IMR-90 (cell line): Measurements from ENCODE around the gene PLXDC2. TPM values are rescaled to one million over a fixed set of nuclear protein-coding genes. Genes with fewer than 3 reads are reported as not detected.

ENCODE experiments used
- ATAC-seq: fragments of 200-7000 bp; cut with Tn5 transposase; 2 replicates; pipeline ENCODE4 v1.9.1; 2020; ENCODE audit warnings: low read depth, mild to moderate bottlenecking, moderate library complexity
- BruUV-seq: library from RNA; stranded (reverse); fragments of 400-500 nt; replicated peaks from 2 replicates; lab custom pipeline; 2021; lab: Mats Ljungman, UMichigan
- CTCF ChIA-PET: fragments of 300-600 bp; formaldehyde crosslinking; extraction: SDS; loops from one replicate; lab custom pipeline; 2021; ENCODE audit warnings: antibody characterized with exemption; lab: Yijun Ruan, JAX
- POLR2A ChIA-PET: fragments of 300-600 bp; sonication (Branson Sonifier 250); formaldehyde crosslinking; loops from one replicate; lab custom pipeline; 2022; ENCODE audit warnings: antibody characterized with exemption; ENCODE audit not compliant: unreplicated experiment; lab: Charles Lee
- DNase-seq: peaks from one replicate; pipeline ENCODE4 v3.0.0; 2013
- H2AFZ ChIP-seq: replicated peaks from 2 replicates; pipeline ENCODE3; 2013; ENCODE audit warnings: low read length, mild to moderate bottlenecking; ENCODE audit not compliant: poor library complexity
- H2AK5ac ChIP-seq: 2 replicates; pipeline ENCODE4 v1.6.1; 2013; ENCODE audit warnings: low read depth, low read length, inconsistent platforms
- H2AK9ac ChIP-seq: replicated peaks from 2 replicates; pipeline ENCODE3; 2013; ENCODE audit warnings: mild to moderate bottlenecking, low read depth, low read length, moderate library complexity; ENCODE audit not compliant: poor library complexity
- H2BK120ac ChIP-seq: 2 replicates; pipeline ENCODE4 v1.6.1; 2013; ENCODE audit warnings: low read depth, low read length, inconsistent platforms
- H2BK15ac ChIP-seq: 3 replicates; pipeline ENCODE4 v1.6.1; 2013; ENCODE audit warnings: low read depth, low read length, inconsistent platforms
- H2BK20ac ChIP-seq: 2 replicates; pipeline ENCODE4 v1.6.1; 2013; ENCODE audit warnings: low read depth, mild to moderate bottlenecking, inconsistent platforms, low read length, moderate library complexity
- H2BK5ac ChIP-seq: 2 replicates; pipeline ENCODE4 v1.6.1; 2013; ENCODE audit warnings: mild to moderate bottlenecking, low read depth, low read length, inconsistent platforms; ENCODE audit not compliant: poor library complexity, severe bottlenecking
- H3K14ac ChIP-seq: replicated peaks from 2 replicates; pipeline ENCODE4 v1.6.1; 2013; ENCODE audit warnings: low read depth, low read length, inconsistent platforms
- H3K18ac ChIP-seq: 2 replicates; pipeline ENCODE4 v1.6.1; 2013; ENCODE audit warnings: low read depth, low read length, control low read depth
- H3K23ac ChIP-seq: 2 replicates; pipeline ENCODE4 v1.6.1; 2013; ENCODE audit warnings: low read depth, low read length, inconsistent platforms
- H3K27ac ChIP-seq: 2 replicates; pipeline ENCODE4 v1.5.1; 2013; ENCODE audit warnings: mild to moderate bottlenecking, control low read depth, low read length; ENCODE audit not compliant: insufficient read depth
- H3K27me3 ChIP-seq: 2 replicates; pipeline ENCODE4 v1.6.1; 2013; ENCODE audit warnings: low read length; ENCODE audit not compliant: control insufficient read depth, insufficient read depth
- H3K36me3 ChIP-seq: 2 replicates; pipeline ENCODE4 v1.6.1; 2013; ENCODE audit warnings: low read length, mixed read lengths; ENCODE audit not compliant: control insufficient read depth, insufficient read depth
- H3K4ac ChIP-seq: 2 replicates; pipeline ENCODE4 v1.6.1; 2013; ENCODE audit warnings: low read depth, low read length, inconsistent platforms
- H3K4me1 ChIP-seq: 2 replicates; pipeline ENCODE4 v1.6.1; 2013; ENCODE audit warnings: low read length, mixed read lengths; ENCODE audit not compliant: control insufficient read depth, insufficient read depth
- H3K4me2 ChIP-seq: 2 replicates; pipeline ENCODE4 v1.6.1; 2013; ENCODE audit warnings: low read depth, mild to moderate bottlenecking, control low read depth, low read length, moderate library complexity
- H3K4me3 ChIP-seq: 2 replicates; pipeline ENCODE4 v1.5.1; 2013; ENCODE audit warnings: low read depth, mild to moderate bottlenecking, control low read depth, low read length, moderate library complexity; ENCODE audit not compliant: insufficient read depth
- H3K56ac ChIP-seq: 2 replicates; pipeline ENCODE4 v1.6.1; 2013; ENCODE audit warnings: low read length, inconsistent platforms; ENCODE audit not compliant: insufficient read depth; ENCODE audit errors: extremely low read depth
- H3K79me1 ChIP-seq, 2 experiments: 2 replicates each; pipeline ENCODE4 v1.6.1; 2013; ENCODE audit warnings: low read length in 2 of 2, inconsistent platforms in 1 of 2, low read depth in 1 of 2
- H3K9ac ChIP-seq: 2 replicates; pipeline ENCODE4 v1.6.1; 2013; ENCODE audit warnings: low read depth, low read length, control low read depth
- H3K9me1 ChIP-seq: 2 replicates; pipeline ENCODE4 v1.6.1; 2013; ENCODE audit warnings: low read length, inconsistent platforms; ENCODE audit not compliant: insufficient read depth
- H3K9me3 ChIP-seq: 2 replicates; pipeline ENCODE4 v1.6.1; 2013; ENCODE audit warnings: low read length; ENCODE audit not compliant: control insufficient read depth, insufficient read depth
- H4K20me1 ChIP-seq: 2 replicates; pipeline ENCODE4 v1.6.1; 2013; ENCODE audit warnings: low read length, inconsistent platforms; ENCODE audit not compliant: insufficient read depth
- H4K5ac ChIP-seq: 2 replicates; pipeline ENCODE4 v1.6.1; 2013; ENCODE audit warnings: mild to moderate bottlenecking, low read depth, low read length, control low read depth
- H4K8ac ChIP-seq, 2 experiments: 2 replicates each; pipeline ENCODE4 v1.6.1; 2013; ENCODE audit warnings: low read depth in 2 of 2, low read length in 2 of 2, control low read depth in 1 of 2, inconsistent platforms in 1 of 2
- H4K91ac ChIP-seq: 2 replicates; pipeline ENCODE4 v1.6.1; 2013; ENCODE audit warnings: low read depth, low read length, inconsistent platforms; ENCODE audit not compliant: insufficient read depth
- CEBPB ChIP-seq: IDR thresholded peaks from 2 replicates; pipeline ENCODE4 v1.6.1; 2012; ENCODE audit warnings: low read depth, low read length, improper control_type of control experiment
- CTCF ChIP-seq: conservative IDR thresholded peaks from 2 replicates; pipeline ENCODE4 v1.5.1; 2012; ENCODE audit warnings: mild to moderate bottlenecking, low read depth, low read length, improper control_type of control experiment
- ELK1 ChIP-seq: fragments of 150-350 bp; IDR thresholded peaks from 2 replicates; pipeline ENCODE4 v1.6.1; 2016; ENCODE audit warnings: low read depth, mild to moderate bottlenecking, low read length, moderate library complexity, borderline replicate concordance
- FOS ChIP-seq: fragments of 150-350 bp; IDR thresholded peaks from 2 replicates; pipeline ENCODE4 v1.6.1; 2016; ENCODE audit warnings: low read depth, low read length
- MAZ ChIP-seq: IDR thresholded peaks from 2 replicates; pipeline ENCODE4 v1.6.1; 2012; ENCODE audit warnings: low read depth, mild to moderate bottlenecking, low read length, improper control_type of control experiment, moderate library complexity, borderline replicate concordance
- NFE2L2 ChIP-seq: fragments of 150-350 bp; IDR thresholded peaks from 2 replicates; pipeline ENCODE4 v1.6.1; 2016; ENCODE audit warnings: low read depth, mild to moderate bottlenecking, low read length
- POLR2A ChIP-seq: IDR thresholded peaks from 2 replicates; pipeline ENCODE4 v1.6.1; 2012; ENCODE audit warnings: mild to moderate bottlenecking, low read depth, low read length
- RAD21 ChIP-seq: IDR thresholded peaks from 2 replicates; pipeline ENCODE4 v1.6.1; 2012; ENCODE audit warnings: low read length, improper control_type of control experiment
- RCOR1 ChIP-seq: IDR thresholded peaks from 2 replicates; pipeline ENCODE4 v1.6.1; 2012; ENCODE audit warnings: mild to moderate bottlenecking, low read length, improper control_type of control experiment; ENCODE audit not compliant: insufficient replicate concordance
- RFX5 ChIP-seq: IDR thresholded peaks from 2 replicates; pipeline ENCODE4 v1.8.0; 2012; ENCODE audit warnings: low read depth, mild to moderate bottlenecking, low read length, moderate library complexity
- SMC3 ChIP-seq: fragments of 150-350 bp; IDR thresholded peaks from 2 replicates; pipeline ENCODE4 v1.6.1; 2016; ENCODE audit warnings: low read depth, mild to moderate bottlenecking, antibody characterized with exemption, low read length, moderate library complexity
- USF2 ChIP-seq: fragments of 150-350 bp; IDR thresholded peaks from 2 replicates; pipeline ENCODE4 v1.6.1; 2017; ENCODE audit warnings: mild to moderate bottlenecking, antibody characterized with exemption, low read length, low read depth
- WGBS, 2 experiments: methylation state at CpG; one replicate each; pipeline versions ENCODE4 v1.1.5 to v1.1.7; 2013; ENCODE audit warnings: missing lambda C conversion rate in 2 of 2; ENCODE audit not compliant: insufficient read length in 1 of 2; ENCODE audit errors: extremely low coverage in 2 of 2; 5-methylcytosine and 5-hydroxymethylcytosine counted together
- dilution Hi-C: fragments of 300-500 bp; cut with HindIII; formaldehyde crosslinking; loops from one replicate; pipeline ENCODE4 v1.14.3; 2018; ENCODE audit warnings: low sequenced_read_pairs; ENCODE audit not compliant: unreplicated experiment
- in situ Hi-C: fragments of 300-500 bp; cut with MboI; formaldehyde crosslinking; loops from 3 replicates; pipeline ENCODE4 v1.14.3; 2019; ENCODE audit warnings: low sequenced_read_pairs, inconsistent platforms, mixed read lengths
- intact Hi-C: fragments of 100-400 bp; cut with micrococcal nuclease; formaldehyde crosslinking; loops from 2 replicates; pipeline ENCODE4 v1.10.0; 2022
- polyA plus RNA-seq, 3 experiments: library from polyadenylated mRNA; depleted of rRNA; stranded (reverse); fragments of >200 nt; gene quantifications; 2 replicates each; pipeline ENCODE4 v1.2.3, GENCODE V29; 2012; ENCODE audit warnings: low replicate concordance in 1 of 3
- total RNA-seq: library from RNA; depleted of rRNA; stranded (reverse); fragments of >200 nt; gene quantifications from 2 replicates; pipeline ENCODE4 v1.2.3, GENCODE V29; 2012

PLXDC2 gene
- total and polyA plus RNA-seq, 2 of the 4 experiments (the other 2 are of a cell fraction), result 3.2 to 6.1 TPM

- H2BK120ac ChIP-seq, result no peak overlapping the region
- H3K4ac ChIP-seq, result no peak overlapping the region
- intact Hi-C loops, result no loop called here
- H3K14ac ChIP-seq, result no peak overlapping the region
- no TSS peak for BruUV-seq
- no peaks in the 10 kb centered on the region; the same call in 1 of the 2 replicates for H3K4me1 ChIP-seq
- no peak overlapping the region for H3K4me3 ChIP-seq
- dilution Hi-C loops, result no loop called here
- H3K27me3 ChIP-seq, result no peaks in the 10 kb centered on the region
- H3K18ac ChIP-seq, result no peak overlapping the region
- no peak overlapping the region for H2BK5ac ChIP-seq
- H2AK5ac ChIP-seq, result no peak overlapping the region
- in situ Hi-C loops, result no loop called here
- no peaks in the 10 kb centered on the region for H3K9me3 ChIP-seq
- ATAC-seq (no peak), DNase-seq (no peak)
- 86% methylated on average over 1 of the region's 3 CpGs; no CpG with 5 or more reads in 1 of the 2 experiments for WGBS, 2 experiments
- H4K5ac ChIP-seq, result no peak overlapping the region
- H2BK15ac ChIP-seq, result no peak overlapping the region
- no peak overlapping the region for H4K8ac ChIP-seq
- H3K36me3 ChIP-seq, result no peaks in the 10 kb centered on the region
- H3K9ac ChIP-seq, result no peak overlapping the region
- H4K91ac ChIP-seq, result no peak overlapping the region
- no peaks in the 10 kb centered on the region for H4K20me1 ChIP-seq
- no peak overlapping the region for H2BK20ac ChIP-seq
- no peaks in the 10 kb centered on the region for H3K9me1 ChIP-seq
- no peaks in the 10 kb centered on the region for H3K79me1 ChIP-seq
- H2AFZ ChIP-seq, result no peak overlapping the region
- H3K56ac ChIP-seq, result no peak overlapping the region
- ChIA-PET POLR2A (interaction anchor here (0.6 kb wide), 1 partner anchor 501 kb away, joined by 32 read pairs; no protein-coding TSS in a partner anchor), CTCF (no interaction called here)
- TF ChIP-seq CTCF (no peak), RAD21 (no peak), ELK1 (no peak), RCOR1 (no peak), POLR2A (no peak), RFX5 (no peak), SMC3 (no peak), MAZ (no peak), CEBPB (no peak), USF2 (no peak), FOS (no peak), NFE2L2 (no peak)
- H3K27ac ChIP-seq, result no peak overlapping the region
- no peak overlapping the region for H2AK9ac ChIP-seq
- H3K23ac ChIP-seq, result no peak overlapping the region
- H3K4me2 ChIP-seq, result no peak overlapping the region
Observed at GRCh38 chr10:19839090-19839489, 22.9 kb downstream of the PLXDC2 start.
